H1 (cell line): ENCODE data around the gene LCORL. TPM values are rescaled to one million over a fixed set of nuclear protein-coding genes. Genes with fewer than 3 reads are reported as not detected.

Experiments used
- CTCF ChIA-PET: fragments of 300-600 bp; sonication (Branson Sonifier 250); formaldehyde crosslinking; loops from one replicate; lab custom pipeline; 2021; ENCODE audit not compliant: partially characterized antibody; lab: Charles Lee
- POLR2A ChIA-PET: fragments of 300-600 bp; sonication (Branson Sonifier 250); formaldehyde crosslinking; loops from one replicate; lab custom pipeline; 2021; ENCODE audit warnings: inconsistent platforms; ENCODE audit not compliant: partially characterized antibody; lab: Charles Lee
- DNase-seq, 2 experiments: peaks; one replicate each; pipeline versions ENCODE4 v3.0.0 to v3.0.0-alpha.2; 2010 to 2022; ENCODE audit warnings: low spot score in 2 of 2, low read depth in 1 of 2, mixed read lengths in 1 of 2
- FAIRE-seq: peaks from 2 replicates; lab custom pipeline; 2011; peaks lifted over from hg19 to GRCh38; lab: Jason Lieb, UNC
- H2AFZ ChIP-seq: 2 replicates; pipeline ENCODE4 v1.8.1; 2012; ENCODE audit warnings: low read length, inconsistent platforms
- H2AK5ac ChIP-seq: 2 replicates; pipeline ENCODE4 v1.6.1; 2013; ENCODE audit warnings: low read depth, low read length
- H2BK120ac ChIP-seq: replicated peaks from 2 replicates; pipeline ENCODE3; 2013; ENCODE audit warnings: low read depth, low read length, inconsistent platforms
- H2BK12ac ChIP-seq: 2 replicates; pipeline ENCODE4 v1.6.1; 2013; ENCODE audit warnings: low read depth, low read length
- H2BK15ac ChIP-seq: 2 replicates; pipeline ENCODE4 v1.6.1; 2013; ENCODE audit warnings: low read length
- H2BK20ac ChIP-seq: 2 replicates; pipeline ENCODE4 v1.6.1; 2013; ENCODE audit warnings: low read length
- H2BK5ac ChIP-seq: 2 replicates; pipeline ENCODE4 v1.6.1; 2013; ENCODE audit warnings: low read depth, low read length
- H3K14ac ChIP-seq: 2 replicates; pipeline ENCODE4 v1.6.1; 2013; ENCODE audit warnings: inconsistent platforms; ENCODE audit not compliant: insufficient read length
- H3K18ac ChIP-seq: 2 replicates; pipeline ENCODE4 v1.6.1; 2013; ENCODE audit warnings: low read length; ENCODE audit errors: extremely low read depth
- H3K23ac ChIP-seq: 2 replicates; pipeline ENCODE4 v1.6.1; 2013; ENCODE audit warnings: inconsistent platforms; ENCODE audit not compliant: insufficient read length
- H3K23me2 ChIP-seq: 2 replicates; pipeline ENCODE4 v1.6.1; 2013; ENCODE audit warnings: low read depth, low read length
- H3K27ac ChIP-seq: 2 replicates; pipeline ENCODE4 v1.6.1; 2011; ENCODE audit warnings: low read depth, low read length, inconsistent platforms
- H3K27me3 ChIP-seq, 4 experiments: replicated peaks in 1 of 4; 1 replicate in 1 of 4; 2 replicates in 3 of 4; pipeline versions ENCODE4 v1.6.1 to v1.8.1; 2011 to 2013; ENCODE audit warnings: low read length in 3 of 4, mild to moderate bottlenecking in 3 of 4, inconsistent platforms in 2 of 4, mixed read lengths in 2 of 4, moderate library complexity in 1 of 4; ENCODE audit not compliant: control insufficient read depth in 3 of 4, insufficient read depth in 3 of 4; ENCODE audit errors: extremely low read depth in 1 of 4
- H3K36me3 ChIP-seq, 4 experiments: 2 replicates each; pipeline versions ENCODE4 v1.6.1 to v1.8.1; 2011 to 2013; ENCODE audit warnings: mild to moderate bottlenecking in 4 of 4, low read length in 3 of 4, moderate library complexity in 2 of 4, control low read depth in 1 of 4, inconsistent platforms in 1 of 4; ENCODE audit not compliant: insufficient read depth in 4 of 4, control insufficient read depth in 2 of 4
- H3K4ac ChIP-seq: replicated peaks from 2 replicates; pipeline ENCODE3; 2013; ENCODE audit warnings: low read length, low read depth, mixed read lengths, inconsistent platforms; ENCODE audit not compliant: insufficient read length
- H3K4me1 ChIP-seq, 4 experiments: replicated peaks in 1 of 4; 1 replicate in 1 of 4; 2 replicates in 3 of 4; pipeline versions ENCODE4 v1.6.1 to v1.8.1; 2011 to 2013; ENCODE audit warnings: low read length in 3 of 4, inconsistent platforms in 2 of 4, mixed read lengths in 1 of 4; ENCODE audit not compliant: insufficient read depth in 4 of 4, control insufficient read depth in 3 of 4
- H3K4me2 ChIP-seq, 2 experiments: 2 replicates each; pipeline versions ENCODE4 v1.6.1 to v1.8.1; 2011 to 2013; ENCODE audit warnings: low read depth in 2 of 2, low read length in 2 of 2, control low read depth in 1 of 2, inconsistent platforms in 1 of 2, mild to moderate bottlenecking in 1 of 2; ENCODE audit not compliant: insufficient read depth in 1 of 2
- H3K4me3 ChIP-seq, 4 experiments: fragments of 200-600, 300-600 bp in 1 of 4; sonication (generic), shearing (Covaris generic), sonication (Bioruptor Twin) in 1 of 4; 2 replicates each; pipeline versions ENCODE4 v1.5.1 to v1.8.1; 2011 to 2016; ENCODE audit warnings: low read length in 4 of 4, low read depth in 3 of 4, control low read depth in 2 of 4, inconsistent platforms in 2 of 4, mild to moderate bottlenecking in 2 of 4, mixed read lengths in 1 of 4, moderate library complexity in 1 of 4; ENCODE audit not compliant: insufficient read depth in 2 of 4; ENCODE audit errors: extremely low read depth in 1 of 4
- H3K56ac ChIP-seq: replicated peaks from 2 replicates; pipeline ENCODE3; 2013; ENCODE audit warnings: low read depth, mild to moderate bottlenecking, mixed read lengths, low read length, inconsistent platforms; ENCODE audit not compliant: insufficient read length
- H3K79me1 ChIP-seq: 2 replicates; pipeline ENCODE4 v1.6.1; 2013; ENCODE audit warnings: low read depth, low read length, control low read depth
- H3K79me2 ChIP-seq, 2 experiments: 2 replicates each; pipeline versions ENCODE4 v1.6.1 to v1.8.1; 2012 to 2013; ENCODE audit warnings: low read length in 2 of 2, mild to moderate bottlenecking in 2 of 2, inconsistent platforms in 1 of 2; ENCODE audit not compliant: insufficient read depth in 2 of 2, control insufficient read depth in 1 of 2
- H3K9ac ChIP-seq, 4 experiments: replicated peaks in 1 of 4; 1 replicate in 1 of 4; 2 replicates in 3 of 4; pipeline versions ENCODE4 v1.6.1 to v1.8.1; 2011 to 2013; ENCODE audit warnings: low read depth in 3 of 4, low read length in 3 of 4, control low read depth in 2 of 4, mild to moderate bottlenecking in 2 of 4, moderate library complexity in 2 of 4, inconsistent platforms in 1 of 4; ENCODE audit errors: extremely low read depth in 1 of 4
- H3K9me3 ChIP-seq, 2 experiments: 2 replicates each; pipeline versions ENCODE4 v1.6.1 to v1.8.1; 2012 to 2013; ENCODE audit warnings: mild to moderate bottlenecking in 2 of 2, moderate library complexity in 2 of 2, control low read depth in 1 of 2, inconsistent platforms in 1 of 2, low read depth in 1 of 2, low read length in 1 of 2, mixed read lengths in 1 of 2; ENCODE audit not compliant: insufficient read depth in 2 of 2
- H4K20me1 ChIP-seq, 2 experiments: replicated peaks in 1 of 2; 2 replicates each; pipeline versions ENCODE3 to v1.8.1; 2011 to 2013; ENCODE audit warnings: inconsistent platforms in 2 of 2, low read length in 2 of 2, mild to moderate bottlenecking in 1 of 2; ENCODE audit not compliant: insufficient read depth in 2 of 2, control insufficient read depth in 1 of 2
- H4K5ac ChIP-seq: 2 replicates; pipeline ENCODE4 v1.6.1; 2013; ENCODE audit warnings: low read length, low read depth, mixed read lengths, inconsistent platforms; ENCODE audit not compliant: insufficient read length
- H4K8ac ChIP-seq: 2 replicates; pipeline ENCODE4 v1.8.0; 2013; ENCODE audit warnings: mild to moderate bottlenecking, moderate library complexity, low read length, inconsistent platforms; ENCODE audit not compliant: insufficient read depth; ENCODE audit errors: extremely low read depth
- H4K91ac ChIP-seq: replicated peaks from 2 replicates; pipeline ENCODE3; 2013; ENCODE audit warnings: low read length, mixed read lengths, inconsistent platforms; ENCODE audit not compliant: insufficient read length
- WGBS, 2 experiments: shearing (Covaris generic) in 1 of 2; methylation state at CpG; one replicate each; pipeline versions ENCODE4 v1.1.6 to v1.1.7; 2013 to 2015; ENCODE audit warnings: low lambda C conversion rate in 2 of 2, mixed read lengths in 2 of 2, inconsistent platforms in 1 of 2, low coverage in 1 of 2, missing lambda C conversion rate in 1 of 2; ENCODE audit not compliant: insufficient replicate concordance in 2 of 2, insufficient coverage in 1 of 2, insufficient read length in 1 of 2; ENCODE audit errors: extremely low coverage in 1 of 2, missing lambda C conversion rate in 1 of 2; 5-methylcytosine and 5-hydroxymethylcytosine counted together
- polyA plus RNA-seq, 7 experiments: library from polyadenylated mRNA; depleted of rRNA in 3 of 7; stranded (reverse) in 5 of 7; unstranded in 2 of 7; fragments of >200 nt in 5 of 7; fragments of 200-250 nt in 2 of 7; gene quantifications; 1 replicate in 5 of 7; 2 replicates in 1 of 7; 4 replicates in 1 of 7; pipeline versions ENCODE4 v1.2.1 to v1.2.3, GENCODE V29; 2011 to 2013; ENCODE audit warnings: missing spikeins in 2 of 7, mixed read lengths in 2 of 7
- total RNA-seq: library from RNA; stranded (reverse); fragmentation: NEBNext Ultra II Directional; extraction: Animal tissue kit (Norgen Biotek cat#: 25700); gene quantifications from 2 replicates; pipeline ENCODE4 v1.2.1, GENCODE V29; 2021

Gene LCORL
- total and polyA plus RNA-seq, 2 of the 8 experiments (the other 6 are each of a cell fraction or from before 2014, with no cell fraction given) = 2.2 to 19.2 TPM

- no peak overlapping the region for H3K56ac ChIP-seq
- no peak overlapping the region for H3K14ac ChIP-seq
- H3K23me2 ChIP-seq = no peaks in the 10 kb centered on the region
- H2BK5ac ChIP-seq = no peak overlapping the region
- H3K4me2 ChIP-seq = no peak overlapping the region
- no peak for FAIRE-seq
- no peak overlapping the region for H3K4ac ChIP-seq
- no peak overlapping the region for H4K8ac ChIP-seq
- H3K9ac ChIP-seq = no peak overlapping the region
- H2BK20ac ChIP-seq = no peak overlapping the region
- DNase-seq = no peak
- no peak overlapping the region for H3K27ac ChIP-seq
- ChIA-PET CTCF (interaction anchor here (0.8 kb wide), 1 partner anchor 198 kb away, joined by 3 read pairs; no protein-coding TSS in a partner anchor), POLR2A (no interaction called here)
- no peak overlapping the region for H4K5ac ChIP-seq
- no peaks in the 10 kb centered on the region for H3K4me1 ChIP-seq
- H2AFZ ChIP-seq = no peak overlapping the region
- no peak overlapping the region for H2BK15ac ChIP-seq
- H2BK12ac ChIP-seq = no peak overlapping the region
- no peaks in the 10 kb centered on the region for H3K36me3 ChIP-seq
- no peak overlapping the region for H4K91ac ChIP-seq
- H4K20me1 ChIP-seq = peaks cover 5 to 7% of the 10 kb centered on the region in 2 experiments
- WGBS, 2 experiments = 90% methylated on average over 1 of the region's 1 CpG; no CpG with 5 or more reads in 1 of the 2 experiments
- no peaks in the 10 kb centered on the region for H3K27me3 ChIP-seq
- H3K9me3 ChIP-seq = no peaks in the 10 kb centered on the region
- no peak overlapping the region for H2AK5ac ChIP-seq
- no peak overlapping the region for H2BK120ac ChIP-seq
- no peak overlapping the region for H3K18ac ChIP-seq
- H3K79me2 ChIP-seq = peaks cover 3 to 97% of the 10 kb centered on the region in 2 experiments; a peak in 3 of 4 replicates
- H3K79me1 ChIP-seq = peaks cover 5% of the 10 kb centered on the region; the same call in 1 of the 2 replicates
- H3K23ac ChIP-seq = no peak overlapping the region
- no peak overlapping the region for H3K4me3 ChIP-seq
These were observed 7.3 kb downstream of the LCORL start for GRCh38 chr4:18014269-18014668.
